OCI-LY3 (cell line): ENCODE results near the gene C1orf226.

Experiments
- H2AFZ ChIP-seq: fragments of 200-600, 300-600 bp; shearing (Covaris generic); 2 replicates; pipeline ENCODE4 v1.6.0; 2014; ENCODE audit warnings: antibody characterized with exemption, low read depth, low read length
- H3K27ac ChIP-seq: fragments of 200-600, 300-600 bp; sonication (generic); 2 replicates; pipeline ENCODE4 v1.5.1; 2014; ENCODE audit warnings: mild to moderate bottlenecking, low read length, moderate library complexity, mixed read lengths
- H3K27me3 ChIP-seq: fragments of 200-600, 300-600 bp; sonication (generic); 2 replicates; pipeline ENCODE4 v1.6.1; 2014; ENCODE audit warnings: low read depth, low read length, mixed read lengths
- H3K36me3 ChIP-seq: fragments of 200-600, 300-600 bp; sonication (generic); replicated peaks from 2 replicates; pipeline ENCODE3; 2014; ENCODE audit warnings: low read depth, low read length, mixed read lengths
- H3K4me1 ChIP-seq: fragments of 300-600, 200-600 bp; sonication (generic); 2 replicates; pipeline ENCODE4 v1.6.1; 2014; ENCODE audit warnings: low read length, mixed read lengths
- H3K4me2 ChIP-seq: fragments of 200-600, 300-600 bp; sonication (generic); 2 replicates; pipeline ENCODE4 v1.6.1; 2014; ENCODE audit warnings: low read length, mixed read lengths
- H3K4me3 ChIP-seq: fragments of 300-600, 200-600 bp; sonication (generic); 2 replicates; pipeline ENCODE4 v1.5.1; 2014; ENCODE audit warnings: antibody characterized with exemption, mild to moderate bottlenecking, low read length, moderate library complexity
- H3K79me2 ChIP-seq: fragments of 300-600, 200-600 bp; shearing (Covaris generic); 2 replicates; pipeline ENCODE4 v1.6.1; 2014; ENCODE audit warnings: mild to moderate bottlenecking, low read length, mixed read lengths
- H3K9ac ChIP-seq: fragments of 300-600, 200-600 bp; shearing (Covaris generic); 2 replicates; pipeline ENCODE4 v1.6.0; 2014; ENCODE audit warnings: mild to moderate bottlenecking, low read length, moderate library complexity
- H3K9me3 ChIP-seq: fragments of 200-600, 300-600 bp; shearing (Covaris generic); 2 replicates; pipeline ENCODE4 v1.6.1; 2014; ENCODE audit warnings: low read length, mixed read lengths; ENCODE audit not compliant: insufficient read depth
- H4K20me1 ChIP-seq: fragments of 200-600, 300-600 bp; sonication (generic); 2 replicates; pipeline ENCODE4 v1.6.1; 2016; ENCODE audit warnings: low read length, mixed read lengths; ENCODE audit not compliant: insufficient read depth
- CTCF ChIP-seq: fragments of 200-600, 300-600 bp; sonication (generic); IDR thresholded peaks from 2 replicates; pipeline ENCODE4 v1.5.1; 2014; ENCODE audit warnings: antibody characterized with exemption, low read length, low read depth
- EZH2phosphoT487 ChIP-seq: fragments of 200-600 bp; shearing (Covaris generic); IDR thresholded peaks from 2 replicates; pipeline ENCODE4 v1.6.1; 2018; ENCODE audit warnings: antibody characterized with exemption, mixed run types, low read depth

C1orf226 gene

GRCh38 chr1:162397039-162397448 lies 15.5 kb downstream of the C1orf226 start:
- Histone ChIP-seq H3K9me3 (no peaks in the 10 kb centered on the region), H3K36me3 (no peaks in the 10 kb centered on the region), H3K27ac (no peak overlapping the region), H3K4me3 (no peak overlapping the region), H3K4me2 (no peak overlapping the region), H3K9ac (no peak overlapping the region), H4K20me1 (no peaks in the 10 kb centered on the region), H2AFZ (no peak overlapping the region), H3K27me3 (peaks cover 48% of the 10 kb centered on the region), H3K4me1 (no peaks in the 10 kb centered on the region), H3K79me2 (no peaks in the 10 kb centered on the region)
- TF ChIP-seq CTCF = no peak; the same call in 1 of the 2 replicates
- no peak for TF ChIP-seq EZH2phosphoT487

GRCh38 chr1:162397943-162398560 lies 16.5 kb downstream of the C1orf226 start:
- no peak overlapping the region for H3K9ac ChIP-seq
- H3K36me3 ChIP-seq = no peaks in the 10 kb centered on the region
- no peak for TF ChIP-seq CTCF
- no peak for TF ChIP-seq EZH2phosphoT487
- no peak overlapping the region for H3K4me2 ChIP-seq
- no peaks in the 10 kb centered on the region for H3K4me1 ChIP-seq
- peaks cover 48% of the 10 kb centered on the region for H3K27me3 ChIP-seq
- no peak overlapping the region for H3K4me3 ChIP-seq
- no peak overlapping the region for H2AFZ ChIP-seq
- H3K79me2 ChIP-seq = no peaks in the 10 kb centered on the region
- H4K20me1 ChIP-seq = no peaks in the 10 kb centered on the region
- H3K27ac ChIP-seq = no peak overlapping the region
- H3K9me3 ChIP-seq = no peaks in the 10 kb centered on the region

DNA sequence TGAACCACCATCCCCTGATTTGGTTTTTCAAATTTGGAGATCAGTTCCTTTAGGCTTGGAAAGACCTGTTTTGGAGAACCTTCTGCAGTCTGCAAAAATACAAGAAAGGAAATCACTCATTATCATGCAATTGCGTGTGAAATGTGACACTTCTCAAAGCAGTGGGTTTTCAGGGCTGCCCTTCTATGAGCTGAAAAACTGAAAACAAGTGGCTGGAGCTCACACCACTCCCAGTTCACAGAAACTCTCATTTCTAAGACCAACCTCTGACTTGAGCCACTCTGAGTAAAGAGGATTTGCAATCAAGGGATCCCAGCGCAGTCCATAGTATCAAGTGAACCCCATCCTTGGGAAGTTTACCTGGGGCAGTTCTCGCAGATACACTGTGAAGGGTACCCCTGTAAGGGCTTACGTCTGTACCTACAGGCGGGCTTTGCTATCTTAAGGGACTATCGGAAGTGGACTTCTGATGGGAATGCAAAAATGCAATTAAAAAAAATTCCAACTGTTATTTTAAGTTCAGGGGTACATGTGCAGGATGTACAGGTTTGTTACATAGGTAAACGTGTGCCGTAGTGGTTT lies 17.6 kb downstream of the C1orf226 start:
- Histone ChIP-seq H3K36me3 (no peaks in the 10 kb centered on the region), H3K9ac (no peak overlapping the region), H4K20me1 (no peaks in the 10 kb centered on the region), H2AFZ (no peak overlapping the region), H3K79me2 (no peaks in the 10 kb centered on the region), H3K27ac (no peak overlapping the region), H3K4me1 (no peaks in the 10 kb centered on the region), H3K27me3 (peaks cover 48% of the 10 kb centered on the region), H3K4me3 (no peak overlapping the region), H3K9me3 (no peaks in the 10 kb centered on the region), H3K4me2 (no peak overlapping the region)
- TF ChIP-seq CTCF (no peak), EZH2phosphoT487 (no peak)

- Histone ChIP-seq H3K4me1 (no peaks in the 10 kb centered on the region), H3K27me3 (peaks cover 38% of the 10 kb centered on the region), H3K36me3 (no peaks in the 10 kb centered on the region), H3K9me3 (no peaks in the 10 kb centered on the region), H4K20me1 (no peaks in the 10 kb centered on the region), H3K4me2 (no peak overlapping the region), H3K9ac (no peak overlapping the region), H3K27ac (no peak overlapping the region), H3K4me3 (no peak overlapping the region), H2AFZ (no peak overlapping the region), H3K79me2 (no peaks in the 10 kb centered on the region)
- no peak for TF ChIP-seq EZH2phosphoT487
- TF ChIP-seq CTCF = no peak
These were observed 19.3 kb downstream of the C1orf226 start for GRCh38 chr1:162400790-162401355.
